ENCODE results near the gene GFI1B.

The GFI1B gene

GRCh38 chr9:133030317-133031129 lies 52.0 kb downstream of the GFI1B start, which contains the start of gene GTF3C5:
Gene GTF3C5, plus strand, starts transcription at chr9:133030997. Its CDS starts 15 bp downstream, at chr9:133031012.
- H4K8ac ChIP-seq (ENCODE audit: low read depth, low read length): peak within 1 kb of the TSS; percentile 95
- H2BK15ac ChIP-seq (replicated peaks; ENCODE audit: low read depth): no peak within 1 kb of the TSS
- peak within 1 kb of the TSS; percentile 92 for H3K4me3 ChIP-seq (ENCODE audit: low read length)
- H2AK5ac ChIP-seq (ENCODE audit: low read length): no peak within 1 kb of the TSS
- peaks cover 23% of the 10 kb centered on the region for H3K79me1 ChIP-seq (ENCODE audit: low read length)
- no peaks in the 10 kb centered on the region for H3K4me1 ChIP-seq (ENCODE audit: control insufficient read depth, low read depth, low read length)
- peak within 1 kb of the TSS; percentile 99 for H3K18ac ChIP-seq (ENCODE audit: low read length)
- H2BK120ac ChIP-seq (ENCODE audit: low read depth, low read length): no peak within 1 kb of the TSS
- peak; percentile 100 for DNase-seq
- peaks cover 42% of the 10 kb centered on the region for H3K79me2 ChIP-seq (ENCODE audit: control insufficient read depth, insufficient read depth, low read length)
- peak within 1 kb of the TSS; percentile 82 for H3K9ac ChIP-seq (ENCODE audit: low read length)
- peak within 1 kb of the TSS; percentile 84 for H2BK5ac ChIP-seq (ENCODE audit: low read length)
- no peaks in the 10 kb centered on the region for H3K36me3 ChIP-seq (ENCODE audit: control insufficient read depth, insufficient read depth, low read length)
- H4K5ac ChIP-seq (ENCODE audit: low read length): no peak within 1 kb of the TSS
- H3K23ac ChIP-seq (ENCODE audit: low read length): no peak within 1 kb of the TSS
- no CpG with 5 or more reads among the region's 63 CpGs for WGBS (ENCODE audit: extremely low coverage, insufficient coverage, low lambda C conversion rate)
- peak within 1 kb of the TSS; percentile 33 for H3K4me2 ChIP-seq (ENCODE audit: low read length)
- peak within 1 kb of the TSS; percentile 86 for H3K27ac ChIP-seq (ENCODE audit: low read depth, low read length)
- peak within 1 kb of the TSS; percentile 98 for H3K56ac ChIP-seq (ENCODE audit: low read length)
- peak within 1 kb of the TSS; percentile 84 for H3K4ac ChIP-seq (ENCODE audit: low read depth, low read length)
- H3K27me3 ChIP-seq (ENCODE audit: insufficient read depth, low read length, poor library complexity): no peaks in the 10 kb centered on the region

- Histone ChIP-seq H3K27ac (ENCODE audit: low read depth, low read length) (no peak overlapping the region), H2BK120ac (ENCODE audit: low read depth, low read length) (no peak overlapping the region), H3K56ac (ENCODE audit: low read length) (peak overlapping the region; percentile 98), H3K36me3 (ENCODE audit: control insufficient read depth, insufficient read depth, low read length) (no peaks in the 10 kb centered on the region), H3K79me1 (ENCODE audit: low read length) (peaks cover 25% of the 10 kb centered on the region), H3K4me1 (ENCODE audit: control insufficient read depth, low read depth, low read length) (no peaks in the 10 kb centered on the region), H4K8ac (ENCODE audit: low read depth, low read length) (peak overlapping the region; percentile 7), H3K27me3 (ENCODE audit: insufficient read depth, low read length, poor library complexity) (no peaks in the 10 kb centered on the region), H3K4me2 (ENCODE audit: low read length) (peak overlapping the region; percentile 28), H3K23ac (ENCODE audit: low read length) (no peak overlapping the region), H3K9ac (ENCODE audit: low read length) (peak overlapping the region; percentile 82), H2AK5ac (ENCODE audit: low read length) (no peak overlapping the region), H3K79me2 (ENCODE audit: control insufficient read depth, insufficient read depth, low read length) (peaks cover 45% of the 10 kb centered on the region), H3K18ac (ENCODE audit: low read length) (peak overlapping the region; percentile 82), H2BK15ac (replicated peaks; ENCODE audit: low read depth) (no peak overlapping the region), H4K5ac (ENCODE audit: low read length) (no peak overlapping the region), H2BK5ac (ENCODE audit: low read length) (no peak overlapping the region), H3K4ac (ENCODE audit: low read depth, low read length) (no peak overlapping the region), H3K4me3 (ENCODE audit: low read length) (peak overlapping the region; percentile 92)
- no CpG with 5 or more reads among the region's 16 CpGs for WGBS (ENCODE audit: extremely low coverage, insufficient coverage, low lambda C conversion rate)
- no peak for DNase-seq
These were observed 52.6 kb downstream of the GFI1B start for GRCh38 chr9:133031130-133031422.

GRCh38 chr9:133031496-133031911 lies 53.0 kb downstream of the GFI1B start:
- WGBS (ENCODE audit: extremely low coverage, insufficient coverage, low lambda C conversion rate): no CpG with 5 or more reads among the region's 10 CpGs
- Histone ChIP-seq H3K79me2 (ENCODE audit: control insufficient read depth, insufficient read depth, low read length) (peaks cover 45% of the 10 kb centered on the region), H3K4me1 (ENCODE audit: control insufficient read depth, low read depth, low read length) (no peaks in the 10 kb centered on the region), H3K27ac (ENCODE audit: low read depth, low read length) (no peak overlapping the region), H3K56ac (ENCODE audit: low read length) (peak overlapping the region; percentile 98), H3K27me3 (ENCODE audit: insufficient read depth, low read length, poor library complexity) (no peaks in the 10 kb centered on the region), H3K4ac (ENCODE audit: low read depth, low read length) (no peak overlapping the region), H3K18ac (ENCODE audit: low read length) (no peak overlapping the region), H2AK5ac (ENCODE audit: low read length) (no peak overlapping the region), H3K9ac (ENCODE audit: low read length) (peak overlapping the region; percentile 82), H2BK120ac (ENCODE audit: low read depth, low read length) (no peak overlapping the region), H4K5ac (ENCODE audit: low read length) (no peak overlapping the region), H3K4me3 (ENCODE audit: low read length) (peak overlapping the region; percentile 92), H3K79me1 (ENCODE audit: low read length) (peaks cover 26% of the 10 kb centered on the region), H2BK15ac (replicated peaks; ENCODE audit: low read depth) (no peak overlapping the region), H4K8ac (ENCODE audit: low read depth, low read length) (no peak overlapping the region), H3K4me2 (ENCODE audit: low read length) (peak overlapping the region; percentile 28), H3K23ac (ENCODE audit: low read length) (no peak overlapping the region), H2BK5ac (ENCODE audit: low read length) (no peak overlapping the region), H3K36me3 (ENCODE audit: control insufficient read depth, insufficient read depth, low read length) (no peaks in the 10 kb centered on the region)
- peak; percentile 25 for DNase-seq

GRCh38 chr9:133032171-133032570 lies 53.7 kb downstream of the GFI1B start:
- no peak for DNase-seq

GRCh38 chr9:133035669-133036068 lies 57.2 kb downstream of the GFI1B start:
- H3K4me1 ChIP-seq (ENCODE audit: control insufficient read depth, low read depth, low read length): no peaks in the 10 kb centered on the region
- H3K4me3 ChIP-seq (ENCODE audit: low read length): no peak overlapping the region
- no peak overlapping the region for H2BK15ac ChIP-seq (replicated peaks; ENCODE audit: low read depth)
- no peak overlapping the region for H3K18ac ChIP-seq (ENCODE audit: low read length)
- H2BK5ac ChIP-seq (ENCODE audit: low read length): no peak overlapping the region
- H3K56ac ChIP-seq (ENCODE audit: low read length): no peak overlapping the region
- H2BK120ac ChIP-seq (ENCODE audit: low read depth, low read length): no peak overlapping the region
- no peak for DNase-seq
- H3K79me2 ChIP-seq (ENCODE audit: control insufficient read depth, insufficient read depth, low read length): peaks cover 60% of the 10 kb centered on the region
- no CpG with 5 or more reads among the region's 6 CpGs for WGBS (ENCODE audit: extremely low coverage, insufficient coverage, low lambda C conversion rate)
- no peak overlapping the region for H3K9ac ChIP-seq (ENCODE audit: low read length)
- H2AK5ac ChIP-seq (ENCODE audit: low read length): no peak overlapping the region
- no peak overlapping the region for H4K8ac ChIP-seq (ENCODE audit: low read depth, low read length)
- H3K27me3 ChIP-seq (ENCODE audit: insufficient read depth, low read length, poor library complexity): no peaks in the 10 kb centered on the region
- no peak overlapping the region for H3K23ac ChIP-seq (ENCODE audit: low read length)
- no peak overlapping the region for H3K27ac ChIP-seq (ENCODE audit: low read depth, low read length)
- no peak overlapping the region for H4K5ac ChIP-seq (ENCODE audit: low read length)
- H3K79me1 ChIP-seq (ENCODE audit: low read length): peaks cover 41% of the 10 kb centered on the region
- no peak overlapping the region for H3K4ac ChIP-seq (ENCODE audit: low read depth, low read length)
- H3K36me3 ChIP-seq (ENCODE audit: control insufficient read depth, insufficient read depth, low read length): no peaks in the 10 kb centered on the region
- H3K4me2 ChIP-seq (ENCODE audit: low read length): no peak overlapping the region

More at GRCh38 chr9:133032171-133032570, 53.7 kb downstream of the GFI1B start:
- Histone ChIP-seq H3K27me3 (ENCODE audit: insufficient read depth, low read length, poor library complexity) (no peaks in the 10 kb centered on the region), H3K79me2 (ENCODE audit: control insufficient read depth, insufficient read depth, low read length) (peaks cover 52% of the 10 kb centered on the region), H4K5ac (ENCODE audit: low read length) (no peak overlapping the region), H3K9ac (ENCODE audit: low read length) (no peak overlapping the region), H3K36me3 (ENCODE audit: control insufficient read depth, insufficient read depth, low read length) (no peaks in the 10 kb centered on the region), H3K18ac (ENCODE audit: low read length) (no peak overlapping the region), H3K4me3 (ENCODE audit: low read length) (no peak overlapping the region), H3K4ac (ENCODE audit: low read depth, low read length) (no peak overlapping the region), H3K56ac (ENCODE audit: low read length) (no peak overlapping the region), H2BK15ac (replicated peaks; ENCODE audit: low read depth) (no peak overlapping the region), H3K23ac (ENCODE audit: low read length) (no peak overlapping the region), H3K4me1 (ENCODE audit: control insufficient read depth, low read depth, low read length) (no peaks in the 10 kb centered on the region), H3K79me1 (ENCODE audit: low read length) (peaks cover 32% of the 10 kb centered on the region), H3K4me2 (ENCODE audit: low read length) (no peak overlapping the region), H2BK120ac (ENCODE audit: low read depth, low read length) (no peak overlapping the region), H2AK5ac (ENCODE audit: low read length) (no peak overlapping the region), H4K8ac (ENCODE audit: low read depth, low read length) (no peak overlapping the region), H2BK5ac (ENCODE audit: low read length) (no peak overlapping the region), H3K27ac (ENCODE audit: low read depth, low read length) (no peak overlapping the region)
- no CpG with 5 or more reads among the region's 10 CpGs for whole genome bisulfite sequencing (ENCODE audit: extremely low coverage, insufficient coverage, low lambda C conversion rate)
